ENCODE results near the gene TUBB2A. TPM values are rescaled to one million over a fixed set of nuclear protein-coding genes. Genes with fewer than 3 reads are reported as not detected.

TUBB2A gene
- total and polyA plus RNA-seq, 2 of the 13 experiments (the other 11 are each of a cell fraction or from before 2014, with no cell fraction given): 35.3 to 106 TPM

DNA sequence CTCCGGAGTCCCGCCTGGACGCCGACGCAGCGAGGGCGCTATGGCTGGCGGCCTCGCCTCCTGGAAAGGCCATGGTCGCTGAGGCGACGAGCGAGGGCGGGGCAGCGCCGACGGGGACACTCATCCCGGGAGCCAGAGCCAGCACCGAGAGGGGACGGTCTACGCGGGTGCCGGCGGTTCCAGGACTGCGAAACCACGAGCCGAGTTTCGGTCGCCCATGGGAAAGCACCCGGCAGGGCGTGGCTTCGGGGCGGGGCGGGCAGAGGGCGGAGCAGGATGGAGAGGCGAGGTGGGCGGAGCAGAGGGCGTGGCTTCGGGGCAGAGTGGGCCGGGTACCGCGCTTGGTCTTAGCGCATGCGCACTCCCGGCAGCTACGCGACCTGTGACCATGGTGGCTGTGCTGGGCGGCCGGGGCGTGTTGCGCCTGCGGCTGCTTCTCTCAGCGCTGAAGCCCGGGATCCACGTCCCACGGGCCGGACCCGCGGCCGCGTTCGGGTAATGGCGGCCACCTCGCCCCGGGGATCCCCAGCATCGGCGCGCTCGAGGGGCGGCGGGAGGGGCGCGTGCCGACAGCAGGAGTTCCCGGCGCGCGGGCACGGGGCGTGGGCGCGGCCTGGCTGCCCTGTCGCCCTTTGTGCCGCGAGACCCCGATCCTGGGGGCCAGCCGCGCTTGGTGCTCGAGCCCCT is 38.8 kb downstream of the TUBB2A start, which contains the start of gene BPHL (continued):
- TF ChIP-seq POLR2A (IDR thresholded peaks at IDR 0.05; ENCODE audit: insufficient read depth in 1 of 2, low read depth in 2 of 2, low read length in 2 of 2) (peak; percentile 84 to 96), ZBTB8A (CRISPR knock-in tag; IDR thresholded peaks at IDR 0.05; ENCODE audit: borderline replicate concordance, low read depth) (peak; percentile 91; the same call in 1 of the 2 replicates), TCF7L2 (IDR thresholded peaks at IDR 0.05; ENCODE audit: low read depth, low read length) (no peak), GTF3A (CRISPR knock-in tag; conservative IDR thresholded peaks at IDR 0.05) (peak; percentile 93), ZNF775 (CRISPR knock-in tag; IDR thresholded peaks at IDR 0.05; ENCODE audit: borderline replicate concordance) (no peak), POGK (CRISPR knock-in tag; conservative IDR thresholded peaks at IDR 0.05) (peak; percentile 88; the same call in 1 of the 2 replicates), ZNF724P (CRISPR knock-in tag; IDR thresholded peaks at IDR 0.05; ENCODE audit: borderline replicate concordance) (peak; percentile 98), PCBP1 (IDR thresholded peaks at IDR 0.05; ENCODE audit: borderline replicate concordance, low read depth, low read length) (0 out of 2 replicates have a peak, but pooled peaks have one; percentile 85), ZNF678 (CRISPR knock-in tag; IDR thresholded peaks at IDR 0.05) (peak; percentile 89), TRAFD1 (CRISPR knock-in tag; IDR thresholded peaks at IDR 0.05; ENCODE audit: borderline replicate concordance) (peak; percentile 64; the same call in 1 of the 2 replicates), POLR2AphosphoS5 (IDR thresholded peaks at IDR 0.05; ENCODE audit: low read depth, low read length) (peak; percentile 92), RBM22 (optimal IDR thresholded peaks at IDR 0.05; ENCODE audit: low read length) (no peak), ZNF564 (CRISPR knock-in tag; IDR thresholded peaks at IDR 0.05) (no peak), ZNF101 (CRISPR knock-in tag; IDR thresholded peaks at IDR 0.05; ENCODE audit: borderline replicate concordance, low read depth) (no peak), ZNF253 (CRISPR knock-in tag; IDR thresholded peaks at IDR 0.05; ENCODE audit: borderline replicate concordance) (0 out of 2 replicates have a peak, but pooled peaks have one; percentile 71), ZNF281 (CRISPR knock-in tag; IDR thresholded peaks at IDR 0.05; ENCODE audit: borderline replicate concordance) (0 out of 2 replicates have a peak, but pooled peaks have one; percentile 28), CHCHD3 (CRISPR knock-in tag; IDR thresholded peaks at IDR 0.05) (peak; percentile 99), ZNF326 (CRISPR knock-in tag; IDR thresholded peaks at IDR 0.05; ENCODE audit: borderline replicate concordance) (no peak; the same call in 1 of the 2 replicates)
- TF ChIP-seq, protein P1, sequence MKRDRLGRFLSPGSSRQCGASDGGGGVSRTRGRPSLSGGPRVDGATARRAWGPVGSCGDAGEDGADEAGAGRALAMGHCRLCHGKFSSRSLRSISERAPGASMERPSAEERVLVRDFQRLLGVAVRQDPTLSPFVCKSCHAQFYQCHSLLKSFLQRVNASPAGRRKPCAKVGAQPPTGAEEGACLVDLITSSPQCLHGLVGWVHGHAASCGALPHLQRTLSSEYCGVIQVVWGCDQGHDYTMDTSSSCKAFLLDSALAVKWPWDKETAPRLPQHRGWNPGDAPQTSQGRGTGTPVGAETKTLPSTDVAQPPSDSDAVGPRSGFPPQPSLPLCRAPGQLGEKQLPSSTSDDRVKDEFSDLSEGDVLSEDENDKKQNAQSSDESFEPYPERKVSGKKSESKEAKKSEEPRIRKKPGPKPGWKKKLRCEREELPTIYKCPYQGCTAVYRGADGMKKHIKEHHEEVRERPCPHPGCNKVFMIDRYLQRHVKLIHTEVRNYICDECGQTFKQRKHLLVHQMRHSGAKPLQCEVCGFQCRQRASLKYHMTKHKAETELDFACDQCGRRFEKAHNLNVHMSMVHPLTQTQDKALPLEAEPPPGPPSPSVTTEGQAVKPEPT (CRISPR knock-in tag; IDR thresholded peaks at IDR 0.05; ENCODE audit: low read depth): peak; percentile 91

Measured in HepG2 (cell line).